ENCODE results near the gene BATF. TPM values are rescaled to one million over a fixed set of nuclear protein-coding genes. Genes with fewer than 3 reads are reported as not detected.

BATF gene
- total and polyA plus RNA-seq, 2 of the 8 experiments (the other 6 are each of a cell fraction or from before 2014, with no cell fraction given), result not detected

DNA sequence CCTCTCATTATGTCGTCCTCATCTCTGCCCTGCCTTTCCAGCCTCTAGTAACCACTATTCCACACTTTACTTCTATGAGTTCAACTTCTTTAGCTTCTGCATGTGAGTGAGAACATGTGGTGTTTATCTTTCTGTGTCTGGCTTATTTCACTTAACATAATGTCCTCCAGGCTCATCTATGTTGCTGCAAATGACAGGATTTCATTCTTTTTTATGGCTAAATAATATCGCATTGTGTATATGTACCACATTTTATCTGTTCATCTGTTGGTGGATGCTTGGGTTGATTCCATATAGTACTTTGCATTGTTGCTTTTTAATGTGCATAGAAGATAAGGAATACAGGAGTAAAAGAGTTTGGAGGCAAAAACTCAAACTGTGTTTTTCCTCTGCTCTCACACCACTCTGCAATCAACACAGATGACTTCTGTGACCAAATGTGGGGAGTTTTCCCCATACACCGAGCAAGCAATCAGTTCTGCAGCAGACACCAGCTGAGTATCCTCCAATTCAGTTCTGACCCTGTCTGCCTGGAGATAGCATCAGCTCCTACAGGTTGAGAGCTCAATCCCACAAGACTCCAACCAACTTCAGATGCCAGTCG, 31.6 kb downstream of the BATF start:
- Histone ChIP-seq H3K14ac (ENCODE audit: insufficient read length) (no peak overlapping the region), H3K23me2 (ENCODE audit: low read depth, low read length) (no peaks in the 10 kb centered on the region; the same call in 1 of the 2 replicates), H2AK5ac (ENCODE audit: low read depth, low read length) (no peak overlapping the region), H3K79me1 (ENCODE audit: low read depth, low read length) (no peaks in the 10 kb centered on the region), H2BK120ac (replicated peaks; ENCODE audit: low read depth, low read length) (no peak overlapping the region), H3K27me3 (replicated peaks in 1 of 4; ENCODE audit: control insufficient read depth in 3 of 4, extremely low read depth in 1 of 4, insufficient read depth in 3 of 4, low read length in 3 of 4) (no peaks in the 10 kb centered on the region), H3K18ac (ENCODE audit: extremely low read depth, low read length) (no peak overlapping the region), H3K36me3 (ENCODE audit: control insufficient read depth in 2 of 4, insufficient read depth in 4 of 4, low read length in 3 of 4) (no peaks in the 10 kb centered on the region), H2BK12ac (ENCODE audit: low read depth, low read length) (no peak overlapping the region), H3K56ac (replicated peaks; ENCODE audit: insufficient read length, low read depth, low read length) (no peak overlapping the region), H3K79me2 (ENCODE audit: control insufficient read depth in 1 of 2, insufficient read depth in 2 of 2, low read length in 2 of 2) (no peaks in the 10 kb centered on the region), H4K8ac (ENCODE audit: extremely low read depth, insufficient read depth, low read length) (no peak overlapping the region), H3K27ac (ENCODE audit: low read depth, low read length) (no peak overlapping the region), H3K4me3 (ENCODE audit: extremely low read depth in 1 of 4, insufficient read depth in 2 of 4, low read depth in 3 of 4, low read length in 4 of 4) (no peak overlapping the region), H2BK15ac (ENCODE audit: low read length) (no peak overlapping the region), H3K9ac (replicated peaks in 1 of 4; ENCODE audit: extremely low read depth in 1 of 4, low read depth in 3 of 4, low read length in 3 of 4) (no peak overlapping the region), H4K5ac (ENCODE audit: insufficient read length, low read depth, low read length) (no peak overlapping the region), H3K9me3 (ENCODE audit: insufficient read depth in 2 of 2, low read depth in 1 of 2, low read length in 1 of 2) (peaks cover 3% of the 10 kb centered on the region in 2 experiments; a peak in 2 of 4 replicates), H2AFZ (ENCODE audit: low read length) (no peak overlapping the region), H3K4ac (replicated peaks; ENCODE audit: insufficient read length, low read depth, low read length) (no peak overlapping the region), H3K23ac (ENCODE audit: insufficient read length) (no peak overlapping the region), H3K4me1 (replicated peaks in 1 of 4; ENCODE audit: control insufficient read depth in 3 of 4, insufficient read depth in 4 of 4, low read length in 3 of 4) (peaks cover 0 to 9% (median 0%) of the 10 kb centered on the region in 4 experiments; a peak in 1 of 7 replicates), H2BK5ac (ENCODE audit: low read depth, low read length) (no peak overlapping the region), H4K91ac (replicated peaks; ENCODE audit: insufficient read length, low read length) (no peak overlapping the region), H2BK20ac (ENCODE audit: low read length) (no peak overlapping the region), H3K4me2 (ENCODE audit: insufficient read depth in 1 of 2, low read depth in 2 of 2, low read length in 2 of 2) (no peak overlapping the region), H4K20me1 (replicated peaks in 1 of 2; ENCODE audit: control insufficient read depth in 1 of 2, insufficient read depth in 2 of 2, low read length in 2 of 2) (no peaks in the 10 kb centered on the region)
- CTCF ChIA-PET (ENCODE audit: partially characterized antibody), result interaction anchor here (0.6 to 1.8 kb wide), 7 partner anchors 29 to 675 kb away, joined by 3 to 6 read pairs (median 4); no protein-coding TSS in a partner anchor
- DNase-seq (ENCODE audit: low read depth in 1 of 2, low spot score in 2 of 2) (no peak), FAIRE-seq (no peak)
- POLR2A ChIA-PET (ENCODE audit: partially characterized antibody), result no interaction called here
- 70% methylated on average over 4 of the region's 4 CpGs; no CpG with 5 or more reads in 1 of the 2 experiments for WGBS, 2 experiments (ENCODE audit: extremely low coverage in 1 of 2, insufficient coverage in 1 of 2, insufficient read length in 1 of 2, insufficient replicate concordance in 2 of 2, low coverage in 1 of 2, low lambda C conversion rate in 2 of 2, missing lambda C conversion rate in 1 of 2)
- TF ChIP-seq, protein P1, sequence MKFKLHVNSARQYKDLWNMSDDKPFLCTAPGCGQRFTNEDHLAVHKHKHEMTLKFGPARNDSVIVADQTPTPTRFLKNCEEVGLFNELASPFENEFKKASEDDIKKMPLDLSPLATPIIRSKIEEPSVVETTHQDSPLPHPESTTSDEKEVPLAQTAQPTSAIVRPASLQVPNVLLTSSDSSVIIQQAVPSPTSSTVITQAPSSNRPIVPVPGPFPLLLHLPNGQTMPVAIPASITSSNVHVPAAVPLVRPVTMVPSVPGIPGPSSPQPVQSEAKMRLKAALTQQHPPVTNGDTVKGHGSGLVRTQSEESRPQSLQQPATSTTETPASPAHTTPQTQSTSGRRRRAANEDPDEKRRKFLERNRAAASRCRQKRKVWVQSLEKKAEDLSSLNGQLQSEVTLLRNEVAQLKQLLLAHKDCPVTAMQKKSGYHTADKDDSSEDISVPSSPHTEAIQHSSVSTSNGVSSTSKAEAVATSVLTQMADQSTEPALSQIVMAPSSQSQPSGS (IDR thresholded peaks at IDR 0.05; ENCODE audit: low read length), result no peak
- TF ChIP-seq CREB1 (IDR thresholded peaks at IDR 0.05) (no peak), TEAD4 (IDR thresholded peaks at IDR 0.05; ENCODE audit: low read depth, low read length) (no peak), NANOG (IDR thresholded peaks at IDR 0.05; ENCODE audit: insufficient read depth, low read depth, low read length, poor library complexity, severe bottlenecking) (no peak), BRCA1 (IDR thresholded peaks at IDR 0.05; ENCODE audit: low read depth, low read length) (no peak), CEBPB (IDR thresholded peaks at IDR 0.05; ENCODE audit: low read depth, low read length) (no peak), SIRT6 (IDR thresholded peaks at IDR 0.05; ENCODE audit: low read length) (no peak), HDAC6 (IDR thresholded peaks at IDR 0.05; ENCODE audit: low read depth, low read length) (no peak), FOSL1 (IDR thresholded peaks at IDR 0.05; ENCODE audit: insufficient read depth, low read depth, low read length) (no peak), SP4 (IDR thresholded peaks at IDR 0.05; ENCODE audit: low read length) (no peak), GTF2F1 (IDR thresholded peaks at IDR 0.05; ENCODE audit: borderline replicate concordance, low read depth, low read length) (no peak), EZH2 (IDR thresholded peaks at IDR 0.05; ENCODE audit: low read depth, low read length, severe bottlenecking) (no peak)

Measured in H1 (cell line).